Measurements from ENCODE around the gene FGGY. TPM values are rescaled to one million over a fixed set of nuclear protein-coding genes. Genes with fewer than 3 reads are reported as not detected.

The FGGY gene
- total RNA-seq, 1 experiment from 2014 or later, result 14.6 TPM

- H3K27ac ChIP-seq (ENCODE audit: insufficient read length, low read depth, low read length), result no peak overlapping the region
- TF ChIP-seq, protein P1, sequence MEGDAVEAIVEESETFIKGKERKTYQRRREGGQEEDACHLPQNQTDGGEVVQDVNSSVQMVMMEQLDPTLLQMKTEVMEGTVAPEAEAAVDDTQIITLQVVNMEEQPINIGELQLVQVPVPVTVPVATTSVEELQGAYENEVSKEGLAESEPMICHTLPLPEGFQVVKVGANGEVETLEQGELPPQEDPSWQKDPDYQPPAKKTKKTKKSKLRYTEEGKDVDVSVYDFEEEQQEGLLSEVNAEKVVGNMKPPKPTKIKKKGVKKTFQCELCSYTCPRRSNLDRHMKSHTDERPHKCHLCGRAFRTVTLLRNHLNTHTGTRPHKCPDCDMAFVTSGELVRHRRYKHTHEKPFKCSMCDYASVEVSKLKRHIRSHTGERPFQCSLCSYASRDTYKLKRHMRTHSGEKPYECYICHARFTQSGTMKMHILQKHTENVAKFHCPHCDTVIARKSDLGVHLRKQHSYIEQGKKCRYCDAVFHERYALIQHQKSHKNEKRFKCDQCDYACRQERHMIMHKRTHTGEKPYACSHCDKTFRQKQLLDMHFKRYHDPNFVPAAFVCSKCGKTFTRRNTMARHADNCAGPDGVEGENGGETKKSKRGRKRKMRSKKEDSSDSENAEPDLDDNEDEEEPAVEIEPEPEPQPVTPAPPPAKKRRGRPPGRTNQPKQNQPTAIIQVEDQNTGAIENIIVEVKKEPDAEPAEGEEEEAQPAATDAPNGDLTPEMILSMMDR (conservative IDR thresholded peaks at IDR 0.05), result no peak
- no peaks in the 10 kb centered on the region for H3K9me3 ChIP-seq (ENCODE audit: control insufficient read depth, low read depth, low read length)
- no peaks in the 10 kb centered on the region for H3K79me2 ChIP-seq (ENCODE audit: insufficient read depth, low read length)
- no peak overlapping the region for H3K27ac Mint-ChIP-seq
- H3K9ac ChIP-seq (ENCODE audit: extremely low read depth, insufficient read length, low read length), result no peak overlapping the region
- H3K9me3 Mint-ChIP-seq, result no peaks in the 10 kb centered on the region
- H3K36me3 Mint-ChIP-seq (ENCODE audit: insufficient read depth in 1 of 3, low read depth in 3 of 3), result peaks cover 0 to 4% (median 0%) of the 10 kb centered on the region in 3 experiments; a peak in 1 of 7 replicates
- H3K14ac ChIP-seq (ENCODE audit: insufficient read depth, low read length), result no peak overlapping the region
- H2BK15ac ChIP-seq (ENCODE audit: low read depth, low read length), result no peak overlapping the region
- H3K56ac ChIP-seq (ENCODE audit: insufficient read length, low read depth, low read length), result no peak overlapping the region
- no peak overlapping the region for H4K8ac ChIP-seq (replicated peaks; ENCODE audit: insufficient read length, low read depth, low read length)
- H2AFZ ChIP-seq (ENCODE audit: low read length), result no peak overlapping the region
- H3K4me3 Mint-ChIP-seq, result no peak overlapping the region
- no peak overlapping the region for H4K91ac ChIP-seq (ENCODE audit: insufficient read length, low read depth, low read length)
- no peak overlapping the region for H4K5ac ChIP-seq (ENCODE audit: insufficient read length, low read depth, low read length)
- H3K79me1 ChIP-seq (ENCODE audit: insufficient read depth, low read depth, low read length, poor library complexity, severe bottlenecking), result no peaks in the 10 kb centered on the region
- H3K18ac ChIP-seq (ENCODE audit: insufficient read length, low read depth, low read length), result no peak overlapping the region
- no peak overlapping the region for H3K4me2 ChIP-seq (ENCODE audit: insufficient read depth, insufficient read length, low read length)
- no peak overlapping the region for H2BK5ac ChIP-seq (ENCODE audit: insufficient read length, low read length)
- H2BK120ac ChIP-seq (ENCODE audit: low read depth, low read length, poor library complexity, severe bottlenecking), result no peak overlapping the region
- no peak overlapping the region for H3T11ph ChIP-seq (ENCODE audit: low read length)
- 0 out of 2 replicates have a peak, but pooled peaks cover 5% of the 10 kb centered on the region for H3K4me1 ChIP-seq (ENCODE audit: insufficient read depth, low read length)
- H4K20me1 ChIP-seq (ENCODE audit: control insufficient read depth, insufficient read depth, insufficient read length), result no peaks in the 10 kb centered on the region
- no peak overlapping the region for H2BK20ac ChIP-seq (ENCODE audit: low read depth, low read length, poor library complexity, severe bottlenecking)
- no peak overlapping the region for H2AK5ac ChIP-seq (ENCODE audit: insufficient read length, low read length)
- H3K23me2 ChIP-seq (ENCODE audit: insufficient read length, low read depth, low read length, poor library complexity, severe bottlenecking), result no peaks in the 10 kb centered on the region
- H3K27me3 ChIP-seq (ENCODE audit: insufficient read depth, low read length), result no peaks in the 10 kb centered on the region
- no peak overlapping the region for H3K4ac ChIP-seq (ENCODE audit: low read depth, low read length)
- H3K27me3 Mint-ChIP-seq (ENCODE audit: low read depth), result peaks cover 2% of the 10 kb centered on the region; the same call in 1 of the 2 replicates
- H3K23ac ChIP-seq (ENCODE audit: insufficient read length, low read depth, low read length), result no peak overlapping the region
- H2BK12ac ChIP-seq (ENCODE audit: insufficient read length, low read depth, low read length), result no peak overlapping the region
- H3K4me1 Mint-ChIP-seq, result peaks cover 28 to 43% of the 10 kb centered on the region in 2 experiments
- no peak for DNase-seq
Measured at GRCh38 chr1:59389847-59390246, 93.0 kb downstream of the FGGY start.
